GM19351 (cell line): Measurements from ENCODE around the gene AMBP.
"Not testable (repeated sequence)": the region's sequence is repeated elsewhere in the genome, so short reads cannot be mapped to it uniquely, and the experiment has no call there.

ENCODE experiments used
- ATAC-seq: cut with Tn5 transposase; IDR thresholded peaks from one replicate; pipeline ENCODE4 v1.9.1; 2021; ENCODE audit warnings: mild to moderate bottlenecking, moderate library complexity; ENCODE audit not compliant: unreplicated experiment

Gene AMBP

DNA sequence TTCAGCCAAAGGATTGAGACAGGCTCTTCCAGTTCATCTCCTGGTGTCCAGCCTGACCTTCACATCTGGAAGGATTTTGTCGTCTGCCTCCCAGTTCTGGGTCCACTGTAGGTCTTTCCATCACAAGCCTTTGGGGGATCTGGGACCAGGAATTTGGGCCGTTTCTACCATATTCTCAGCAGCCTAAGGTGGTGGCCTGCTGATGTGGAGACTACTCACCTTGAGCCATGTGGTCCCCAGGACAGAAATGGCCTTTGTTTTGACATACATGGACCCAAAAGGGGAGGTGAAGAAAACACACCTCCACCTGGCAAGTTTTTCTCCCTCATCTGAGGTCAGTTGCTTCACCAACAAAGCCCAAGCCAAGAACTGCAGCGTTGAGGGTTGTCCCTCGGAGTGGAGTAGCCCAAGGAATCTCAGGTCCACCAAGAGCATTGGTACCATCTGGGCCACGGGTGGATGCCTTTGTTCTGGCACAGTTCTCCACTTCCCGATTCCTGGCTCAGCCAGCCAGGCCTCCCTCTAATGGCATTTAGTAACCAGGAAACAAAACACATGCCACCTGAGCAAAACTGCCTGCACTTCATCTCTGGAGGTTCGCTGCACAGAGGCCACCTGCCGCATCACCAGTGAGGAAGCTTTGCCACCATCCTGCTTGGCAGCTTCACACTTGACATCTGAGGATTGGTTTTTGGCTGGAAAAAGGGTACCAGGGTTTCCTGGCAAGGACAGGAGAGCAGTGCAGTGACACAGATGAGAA is 24.7 kb downstream of the AMBP start:
- no peak for ATAC-seq

DNA sequence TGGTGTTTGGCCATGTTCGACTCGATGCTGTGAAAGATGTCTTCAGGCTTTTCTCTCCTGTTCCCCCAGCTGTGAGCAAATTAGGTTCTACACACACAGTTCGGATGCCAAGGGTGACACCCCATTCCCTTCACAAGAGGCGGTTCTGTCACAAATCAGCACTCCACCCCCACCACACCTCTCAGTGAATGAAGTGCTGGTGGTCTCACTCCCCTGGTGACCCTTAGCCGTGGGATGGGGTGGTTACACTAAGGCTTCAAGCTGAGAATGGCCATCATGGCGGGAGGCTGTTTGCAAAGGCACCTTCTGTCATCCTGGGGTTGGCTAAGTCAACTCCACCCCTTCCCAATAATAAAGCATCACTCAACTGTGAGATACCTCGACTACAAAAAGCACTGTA is 26.4 kb downstream of the AMBP start:
- ATAC-seq: no peak

DNA sequence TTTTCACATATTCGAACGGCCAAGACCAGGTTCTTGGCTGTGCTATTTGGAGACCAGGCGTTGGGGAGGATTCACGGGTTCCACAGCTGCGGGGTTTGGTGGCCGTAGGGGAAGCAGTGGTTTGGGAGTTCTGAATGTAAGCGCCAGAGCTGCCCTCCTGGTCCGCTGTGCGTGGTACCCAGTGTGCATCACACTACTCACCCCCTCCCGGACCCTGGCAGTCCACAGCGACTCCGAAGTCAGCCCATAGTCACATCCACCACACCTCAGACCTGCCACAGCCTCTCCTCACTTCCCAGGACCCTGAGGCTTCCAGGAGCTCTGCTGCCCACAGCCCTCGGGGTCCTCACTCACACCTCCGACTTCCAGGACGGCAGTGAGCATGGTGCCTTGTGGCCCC is 26.8 kb downstream of the AMBP start:
- ATAC-seq: no peak

DNA sequence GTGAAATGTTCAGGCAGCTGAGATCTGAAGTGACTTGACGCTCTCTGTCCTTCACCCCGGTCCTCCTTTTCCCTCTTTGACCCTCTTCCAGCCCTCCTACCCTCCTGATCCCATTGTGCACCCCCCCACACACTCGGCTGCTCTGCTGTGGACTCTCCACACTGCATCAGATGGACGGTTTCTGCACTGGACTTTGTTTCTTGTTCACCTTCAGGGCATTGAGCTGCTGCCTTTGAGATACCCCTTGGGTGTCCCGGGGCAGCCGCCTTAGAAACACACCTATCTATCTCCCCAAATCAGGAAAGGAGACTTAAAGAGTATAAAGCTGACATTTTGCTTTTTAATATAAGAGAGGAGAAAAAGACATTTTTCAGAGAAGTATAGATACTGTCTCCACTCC is 27.5 kb downstream of the AMBP start:
- ATAC-seq: no peak

DNA sequence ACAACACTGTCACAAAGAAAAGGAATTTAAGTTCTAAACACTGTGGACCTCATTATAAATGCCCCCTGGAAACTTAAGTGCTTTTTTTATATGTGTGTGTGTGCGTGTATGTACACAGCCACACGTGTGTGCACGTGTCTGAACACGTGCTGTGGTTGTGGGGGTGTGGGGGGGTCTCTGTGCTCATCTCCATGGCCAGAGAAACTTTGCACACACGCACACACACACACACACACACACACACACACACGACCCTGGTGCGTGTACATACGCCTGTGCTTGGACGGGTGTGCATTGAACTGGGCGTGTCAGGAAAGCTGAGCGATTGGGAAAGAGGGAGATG is 27.9 kb downstream of the AMBP start:
- ATAC-seq: no peak

DNA sequence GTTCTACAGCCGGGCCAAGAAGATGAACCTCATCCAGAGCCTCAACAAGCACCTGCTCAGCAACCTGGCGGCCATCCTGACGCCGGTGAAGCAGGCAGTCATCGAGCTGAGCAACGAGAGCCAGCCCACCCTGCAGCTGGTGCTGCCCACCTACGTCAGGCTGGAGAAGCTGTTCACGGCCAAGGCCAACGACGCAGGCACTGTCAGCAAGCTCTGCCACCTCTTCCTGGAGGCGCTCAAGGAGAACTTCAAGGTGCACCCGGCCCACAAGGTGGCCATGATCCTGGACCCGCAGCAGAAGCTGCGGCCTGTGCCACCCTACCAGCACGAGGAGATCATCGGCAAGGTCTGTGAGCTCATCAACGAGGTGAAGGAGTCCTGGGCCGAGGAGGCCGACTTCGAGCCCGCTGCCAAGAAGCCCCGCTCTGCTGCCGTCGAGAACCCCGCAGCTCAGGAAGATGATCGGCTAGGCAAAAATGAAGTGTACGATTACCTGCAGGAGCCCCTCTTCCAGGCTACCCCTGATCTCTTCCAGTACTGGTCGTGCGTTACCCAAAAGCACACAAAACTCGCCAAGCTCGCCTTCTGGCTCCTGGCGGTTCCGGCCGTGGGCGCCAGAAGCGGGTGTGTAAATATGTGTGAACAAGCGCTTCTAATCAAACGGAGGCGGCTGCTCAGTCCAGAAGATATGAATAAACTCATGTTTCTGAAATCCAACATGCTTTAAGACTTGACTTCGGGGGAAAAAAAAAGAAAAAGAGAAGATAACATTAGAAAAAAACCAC is 28.5 kb downstream of the AMBP start:
- no peak for ATAC-seq

DNA sequence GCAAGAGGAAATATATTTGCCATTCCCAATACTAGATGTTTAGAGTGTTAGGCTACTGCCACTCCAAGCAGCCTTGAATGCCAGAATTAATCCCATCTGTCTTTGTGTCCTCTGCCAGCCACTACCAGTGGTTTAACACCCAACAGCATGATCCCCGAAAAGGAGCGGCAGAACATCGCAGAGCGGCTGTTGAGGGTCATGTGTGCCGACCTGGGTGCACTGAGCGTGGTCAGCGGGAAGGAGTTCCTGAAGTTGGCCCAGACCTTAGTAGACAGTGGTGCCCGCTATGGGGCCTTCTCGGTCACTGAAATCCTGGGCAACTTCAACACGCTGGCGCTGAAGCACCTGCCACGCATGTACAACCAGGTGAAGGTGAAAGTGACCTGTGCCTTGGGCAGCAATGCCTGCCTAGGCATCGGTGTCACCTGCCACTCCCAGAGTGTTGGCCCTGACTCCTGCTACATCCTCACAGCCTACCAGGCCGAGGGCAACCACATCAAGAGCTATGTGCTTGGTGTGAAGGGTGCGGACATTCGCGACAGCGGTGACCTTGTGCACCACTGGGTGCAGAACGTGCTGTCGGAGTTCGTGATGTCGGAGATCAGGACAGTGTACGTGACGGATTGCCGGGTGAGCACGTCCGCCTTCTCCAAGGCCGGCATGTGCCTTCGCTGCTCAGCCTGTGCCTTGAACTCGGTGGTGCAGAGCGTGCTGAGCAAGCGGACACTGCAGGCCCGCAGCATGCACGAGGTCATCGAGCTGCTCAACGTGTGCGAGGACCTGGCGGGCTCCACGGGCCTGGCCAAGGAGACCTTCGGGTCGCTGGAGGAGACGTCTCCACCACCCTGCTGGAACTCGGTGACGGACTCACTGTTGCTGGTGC is 29.3 kb downstream of the AMBP start:
- no peak for ATAC-seq

DNA sequence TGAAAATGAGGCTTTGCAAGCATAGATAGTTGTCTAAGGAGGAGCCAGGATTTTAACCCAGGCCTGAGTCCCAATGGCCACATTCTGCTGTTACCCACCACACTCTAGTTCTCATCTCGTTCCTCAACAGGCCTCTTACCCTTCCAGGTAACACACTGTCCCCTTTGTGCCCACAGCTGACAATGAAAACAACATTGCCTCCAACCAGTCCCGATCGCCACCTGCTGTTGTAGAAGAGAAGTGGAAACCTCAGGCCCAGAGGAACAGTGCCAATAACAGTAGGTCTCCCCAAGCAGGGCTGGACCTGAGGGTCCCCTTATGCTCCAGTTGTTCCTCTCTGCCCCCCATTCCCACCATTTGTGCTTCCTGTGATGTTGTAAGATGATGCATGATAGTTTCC is 30.4 kb downstream of the AMBP start:
- ATAC-seq: no peak

DNA sequence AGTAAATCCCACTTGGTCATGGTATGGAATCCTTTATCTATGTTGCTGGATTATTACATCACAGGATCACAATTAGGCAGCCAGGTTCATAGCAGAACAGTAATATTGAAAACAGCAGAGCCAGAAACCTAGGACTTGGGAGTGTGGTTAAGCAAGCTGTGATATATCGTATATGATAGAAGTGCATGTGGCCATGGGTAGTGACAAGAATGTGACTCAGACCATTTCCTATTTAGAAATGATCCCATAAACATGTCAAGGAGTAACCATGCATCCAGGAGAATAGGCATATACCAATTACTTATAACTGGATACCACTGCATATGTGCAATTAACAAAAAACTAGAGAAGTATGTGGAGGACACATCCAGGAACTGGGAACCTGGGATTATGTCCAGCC is 31.2 kb downstream of the AMBP start:
- ATAC-seq: no peak

DNA sequence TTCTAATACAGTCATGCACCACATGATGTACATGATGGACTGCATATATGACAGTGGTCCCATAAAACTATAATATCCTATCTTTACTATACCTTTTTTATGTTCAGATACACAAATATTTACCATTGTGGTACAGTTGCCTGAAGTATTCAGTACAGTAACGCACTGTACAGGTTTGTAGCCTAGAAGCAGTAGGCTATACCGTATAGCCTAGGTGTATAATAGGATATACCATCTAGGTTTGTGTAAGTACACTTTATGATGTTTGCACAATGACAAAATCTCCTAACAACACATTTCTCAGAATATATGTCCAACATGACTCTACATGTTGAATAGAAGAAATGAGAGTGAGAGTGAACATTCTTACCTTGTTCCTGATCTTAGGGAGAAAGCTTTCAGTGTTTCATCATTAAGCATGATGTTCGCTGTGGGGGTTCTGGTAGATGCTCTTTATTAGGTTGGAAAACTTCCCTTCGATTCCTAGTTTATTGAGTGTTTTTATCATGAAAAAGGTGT is 31.8 kb downstream of the AMBP start:
- ATAC-seq: no peak

DNA sequence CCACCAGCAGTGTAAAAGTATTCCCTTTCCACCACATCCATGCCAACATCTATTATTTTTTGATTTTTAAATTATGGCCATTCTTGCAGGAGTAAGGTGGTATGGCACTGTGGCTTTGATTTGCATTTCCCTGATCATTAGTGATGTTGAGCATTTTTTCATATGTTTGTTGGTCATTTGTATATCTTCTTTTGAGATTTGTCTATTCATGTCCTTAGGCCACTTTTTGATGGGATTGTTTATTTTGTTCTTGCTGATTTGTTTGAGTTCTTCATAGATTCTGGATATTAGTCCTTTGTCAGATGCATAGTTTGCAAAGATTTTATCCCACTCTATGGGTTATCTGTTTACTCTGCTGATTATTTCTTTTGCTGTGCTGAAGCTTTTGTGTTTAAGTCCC is 34.4 kb downstream of the AMBP start:
- ATAC-seq: not testable (repeated sequence)

DNA sequence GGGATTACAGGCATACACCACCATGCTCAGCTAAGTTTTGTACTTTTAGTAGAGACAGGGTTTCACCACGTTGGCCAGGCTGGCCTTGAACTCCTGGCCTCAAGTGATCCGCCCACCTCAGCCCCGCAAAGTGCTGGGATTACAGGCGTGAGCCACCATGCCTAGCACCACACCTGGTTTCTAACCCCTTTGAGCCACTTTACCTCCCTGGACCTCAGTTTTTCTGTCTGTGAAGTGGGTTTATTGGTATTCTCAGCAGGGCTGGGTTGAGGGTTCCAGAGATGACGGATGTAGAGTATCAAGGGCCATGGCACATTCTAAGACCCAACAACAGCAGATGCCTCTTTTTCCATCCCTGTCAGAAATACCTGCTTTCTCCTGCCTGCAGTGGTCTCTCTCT is 38.6 kb downstream of the AMBP start:
- no peak for ATAC-seq

DNA sequence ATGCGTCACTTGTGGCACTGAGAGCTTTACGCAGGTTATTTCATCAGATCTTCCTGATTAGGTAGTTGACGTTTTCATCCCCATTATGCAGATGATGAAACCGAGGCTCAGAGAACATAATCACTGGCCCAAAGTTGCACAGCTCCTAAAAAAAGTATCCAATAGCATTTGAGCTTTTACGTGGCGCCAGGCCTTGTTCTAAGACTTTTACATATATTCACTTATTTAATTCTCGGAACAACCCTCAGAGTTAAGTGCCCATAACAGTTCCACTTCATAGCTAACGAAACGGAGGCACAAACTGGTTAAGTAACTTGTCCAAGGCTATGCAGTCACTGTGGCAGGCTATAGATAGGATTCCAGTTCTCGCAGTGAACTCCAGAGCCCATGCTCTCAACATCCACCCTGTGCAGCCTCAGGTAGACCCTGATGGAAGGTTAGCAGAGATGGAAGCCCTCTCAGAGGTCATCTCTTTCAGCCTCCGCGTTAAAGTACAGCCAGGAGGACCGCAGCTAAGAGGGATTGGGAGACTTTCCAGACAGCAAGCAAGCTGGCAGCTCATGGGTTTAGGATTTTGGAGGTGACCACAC is 39.3 kb downstream of the AMBP start:
- ATAC-seq: no peak

DNA sequence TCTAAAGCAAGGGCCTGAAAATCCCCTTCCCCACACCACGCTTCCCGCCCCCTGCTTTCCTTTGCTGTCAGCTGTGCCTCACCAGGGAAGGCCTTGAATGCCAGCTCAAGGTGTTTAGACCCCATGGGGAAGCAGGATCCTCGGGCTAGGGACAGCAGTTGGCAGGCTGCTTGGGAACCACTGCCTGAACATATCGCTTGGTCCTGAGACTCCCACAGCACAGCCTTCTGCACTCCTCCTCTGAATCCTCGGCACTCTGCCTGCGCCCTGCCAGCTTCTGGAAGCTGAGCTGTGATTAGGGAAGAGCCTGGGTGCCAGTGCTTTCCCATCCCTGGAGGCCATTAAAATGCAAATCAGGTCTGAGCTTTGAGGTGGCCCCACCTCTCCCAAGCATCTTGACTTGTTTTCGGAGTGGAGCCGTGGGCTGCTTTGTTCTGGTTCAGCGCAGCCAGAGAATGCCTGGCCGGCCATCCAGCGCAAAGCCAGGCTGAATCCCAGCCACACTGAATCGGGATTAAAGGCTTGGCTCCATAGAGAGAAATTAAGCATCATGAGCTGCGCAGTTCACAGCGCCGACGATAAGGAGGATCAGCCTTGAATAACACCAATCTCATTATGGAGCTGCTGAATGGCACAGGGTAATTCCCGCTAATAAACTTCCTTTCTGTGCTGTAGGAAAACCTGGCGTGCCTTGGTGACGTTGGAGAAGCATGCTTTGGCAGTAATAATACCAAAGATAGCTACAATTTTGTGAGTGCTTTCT is 40.0 kb downstream of the AMBP start:
- ATAC-seq: no peak

DNA sequence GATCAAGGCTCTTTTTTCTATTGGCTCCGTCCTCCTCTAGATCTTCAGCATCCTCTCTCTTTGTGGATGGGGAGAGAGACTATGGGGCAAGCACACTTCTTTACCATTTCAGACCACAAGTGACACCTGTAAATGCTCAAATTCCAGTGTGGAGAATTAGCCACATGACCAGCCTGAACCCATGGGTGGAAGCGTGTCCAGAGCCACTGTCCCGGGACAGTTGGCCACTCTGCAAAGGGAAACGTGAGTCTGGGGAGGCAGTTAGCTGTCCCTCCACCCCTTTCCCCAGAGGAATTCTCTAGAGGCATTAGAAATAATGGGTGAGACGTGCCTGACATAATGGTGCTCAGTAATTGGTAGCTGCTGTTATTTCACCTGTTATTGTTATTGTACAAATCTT is 40.9 kb downstream of the AMBP start:
- ATAC-seq: no peak

DNA sequence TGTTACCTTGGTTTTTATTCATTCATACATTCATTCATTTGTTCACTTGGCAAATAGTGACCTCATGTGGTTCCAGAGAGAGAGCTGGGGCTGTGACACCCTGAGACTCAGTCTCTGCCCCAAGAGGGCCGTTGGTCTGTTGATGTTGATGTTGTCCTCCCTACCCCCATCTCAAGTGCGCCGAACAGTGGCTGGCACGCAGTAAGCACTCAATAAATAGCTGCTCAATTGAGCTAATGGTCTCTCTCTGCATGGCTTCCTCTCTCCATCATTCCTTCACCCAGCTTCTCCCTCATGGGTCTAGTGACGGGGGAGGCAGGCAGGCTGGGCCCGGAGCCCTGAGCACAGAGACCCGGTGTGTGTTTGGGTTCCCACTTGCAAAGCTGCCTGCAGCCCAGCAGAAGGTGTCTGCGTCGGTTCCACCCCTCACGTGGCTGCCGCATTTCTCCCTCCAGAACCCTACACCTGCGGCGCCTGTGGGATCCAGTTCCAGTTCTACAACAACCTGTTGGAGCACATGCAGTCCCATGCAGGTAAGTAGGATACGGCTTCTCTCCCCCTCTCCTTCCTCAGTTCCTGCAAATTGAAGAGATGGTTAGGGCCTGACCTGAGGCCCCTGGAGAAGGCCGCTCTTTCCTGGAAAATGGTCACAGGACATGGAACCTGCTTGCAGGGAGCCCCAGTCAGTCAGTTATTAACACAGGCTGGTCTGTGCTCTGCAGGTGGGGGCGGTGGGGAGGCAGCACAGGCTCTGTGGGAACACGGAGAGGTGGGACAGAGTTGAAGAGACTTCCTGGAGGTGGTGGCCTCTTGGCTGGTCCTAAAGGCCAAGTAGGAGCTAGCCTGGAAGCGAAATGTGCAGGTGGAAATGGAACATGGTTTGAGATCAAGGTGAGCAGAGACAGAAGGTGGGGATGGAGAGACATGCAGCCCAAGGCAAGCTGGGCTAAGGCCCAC is 42.0 kb downstream of the AMBP start:
- no peak for ATAC-seq

DNA sequence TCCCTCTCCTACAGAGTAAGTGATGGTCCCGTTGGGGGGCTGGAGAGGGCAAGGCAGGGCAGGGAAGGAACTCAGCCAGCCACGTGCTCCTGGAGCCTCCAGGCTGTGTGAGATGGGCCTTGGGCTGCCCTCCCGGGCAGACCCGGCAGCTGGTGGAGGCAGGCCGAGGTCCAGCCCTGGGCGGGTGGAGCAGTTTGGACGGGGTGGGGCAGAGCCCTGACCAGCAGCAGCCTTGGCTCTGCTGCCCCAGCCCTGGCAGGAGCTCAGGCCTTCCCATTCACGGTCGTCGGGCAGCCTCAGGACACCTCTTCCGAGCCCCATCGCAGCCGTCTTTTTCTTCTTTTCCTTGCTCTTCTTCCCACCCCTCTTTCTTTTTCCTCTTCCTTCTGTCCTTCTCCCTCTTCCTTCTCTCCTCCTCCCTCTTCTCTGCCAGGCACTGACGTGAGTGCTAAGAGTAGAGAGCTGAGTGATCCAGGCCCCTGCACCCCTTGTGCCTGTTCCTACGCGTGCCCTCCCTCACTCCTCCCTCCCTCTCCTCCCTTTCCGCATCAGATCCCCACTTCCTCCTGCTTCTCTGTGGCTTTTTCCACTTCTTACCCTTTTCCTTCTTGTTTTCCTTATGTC is 42.8 kb downstream of the AMBP start:
- no peak for ATAC-seq

DNA sequence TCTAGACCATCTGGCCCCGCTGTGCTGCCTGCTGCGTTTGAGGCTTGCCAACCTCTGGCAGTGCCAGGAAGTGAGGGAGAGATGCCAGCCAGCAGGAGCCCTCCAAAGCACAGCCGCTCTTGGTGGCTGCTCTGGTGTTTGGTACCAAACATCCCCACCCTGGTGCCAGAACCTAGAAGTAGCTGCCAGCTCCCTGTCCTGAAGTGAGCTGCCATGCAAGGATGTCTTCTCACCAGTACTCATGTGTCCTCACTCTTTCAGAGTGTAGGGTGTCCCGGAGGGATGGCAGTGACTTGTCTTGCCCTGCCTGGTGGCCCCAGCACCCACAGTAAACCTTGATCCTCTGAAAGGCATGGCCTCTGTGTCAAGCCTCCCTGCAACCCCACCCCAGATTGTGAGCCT is 43.4 kb downstream of the AMBP start:
- ATAC-seq: no peak

DNA sequence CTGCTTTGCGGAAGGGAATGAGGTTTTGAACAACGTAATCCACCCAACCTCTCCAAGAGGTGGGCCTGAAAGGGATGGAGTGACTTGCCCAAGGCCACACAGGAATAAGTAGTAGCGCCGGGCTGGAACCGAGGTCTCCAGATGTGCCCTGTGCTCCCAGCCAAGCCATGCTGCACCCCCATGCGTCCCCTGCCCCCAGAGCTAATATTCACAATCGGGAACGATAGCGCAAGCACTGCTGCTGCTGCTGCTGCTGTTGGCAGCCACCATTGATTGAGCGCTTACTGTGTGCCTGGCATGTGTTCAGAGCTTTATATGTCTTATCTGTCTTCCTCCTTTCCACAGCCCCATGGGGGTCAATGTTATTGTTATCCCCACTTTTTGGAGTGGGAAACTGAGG is 43.9 kb downstream of the AMBP start:
- no peak for ATAC-seq
